ENCODE measurements around the gene ZNF319. TPM values are rescaled to one million over a fixed set of nuclear protein-coding genes. Genes with fewer than 3 reads are reported as not detected.

ZNF319 gene
- total RNA-seq, 1 donor from 2014 or later: 14.2 TPM

- peaks cover 3% of the 10 kb centered on the region for H3K36me3 Mint-ChIP-seq
- DNase-seq (ENCODE audit: extremely low spot score, unreplicated experiment): no peak
- H3K27ac Mint-ChIP-seq: no peak overlapping the region
- H3K4me1 Mint-ChIP-seq (ENCODE audit: unreplicated experiment): peaks cover 7% of the 10 kb centered on the region
- H3K4me3 Mint-ChIP-seq: no peak overlapping the region
- no peaks in the 10 kb centered on the region for H3K9me3 Mint-ChIP-seq
- H3K27me3 Mint-ChIP-seq: no peaks in the 10 kb centered on the region
- TF ChIP-seq CTCF (conservative IDR thresholded peaks at IDR 0.05): no peak
Observed at GRCh38 chr16:58034774-58035173, 34.3 kb upstream of the ZNF319 start.

GRCh38 chr16:58034128-58034685 is 33.7 kb upstream of the ZNF319 start:
- peaks cover 7% of the 10 kb centered on the region for H3K4me1 Mint-ChIP-seq (ENCODE audit: unreplicated experiment)
- TF ChIP-seq CTCF (conservative IDR thresholded peaks at IDR 0.05): no peak
- no peaks in the 10 kb centered on the region for H3K27me3 Mint-ChIP-seq
- no peak for DNase-seq (ENCODE audit: extremely low spot score, unreplicated experiment)
- H3K9me3 Mint-ChIP-seq: no peaks in the 10 kb centered on the region
- H3K36me3 Mint-ChIP-seq: no peaks in the 10 kb centered on the region
- no peak overlapping the region for H3K4me3 Mint-ChIP-seq
- no peak overlapping the region for H3K27ac Mint-ChIP-seq

- peaks cover 10% of the 10 kb centered on the region for H3K4me1 Mint-ChIP-seq (ENCODE audit: unreplicated experiment)
- DNase-seq (ENCODE audit: extremely low spot score, unreplicated experiment): no peak
- no peak overlapping the region for H3K4me3 Mint-ChIP-seq
- peaks cover 3% of the 10 kb centered on the region for H3K27me3 Mint-ChIP-seq
- TF ChIP-seq CTCF (conservative IDR thresholded peaks at IDR 0.05): no peak
- H3K36me3 Mint-ChIP-seq: no peaks in the 10 kb centered on the region
- H3K9me3 Mint-ChIP-seq: no peaks in the 10 kb centered on the region
- peak overlapping the region; percentile 70 for H3K27ac Mint-ChIP-seq
Observed at GRCh38 chr16:58032710-58033293, 32.3 kb upstream of the ZNF319 start.

- no peak for TF ChIP-seq CTCF (conservative IDR thresholded peaks at IDR 0.05)
- no peak for DNase-seq (ENCODE audit: extremely low spot score, unreplicated experiment)
- Mint-ChIP-seq H3K4me3 (no peak overlapping the region), H3K27ac (no peak overlapping the region), H3K9me3 (no peaks in the 10 kb centered on the region), H3K36me3 (no peaks in the 10 kb centered on the region), H3K4me1 (ENCODE audit: unreplicated experiment) (peaks cover 10% of the 10 kb centered on the region), H3K27me3 (peaks cover 3% of the 10 kb centered on the region)
Observed at GRCh38 chr16:58031016-58031800, 30.7 kb upstream of the ZNF319 start.

- H3K9me3 Mint-ChIP-seq: no peaks in the 10 kb centered on the region
- peaks cover 10% of the 10 kb centered on the region for H3K4me1 Mint-ChIP-seq (ENCODE audit: unreplicated experiment)
- TF ChIP-seq CTCF (conservative IDR thresholded peaks at IDR 0.05): no peak
- peaks cover 3% of the 10 kb centered on the region for H3K27me3 Mint-ChIP-seq
- no peak overlapping the region for H3K4me3 Mint-ChIP-seq
- no peak overlapping the region for H3K27ac Mint-ChIP-seq
- H3K36me3 Mint-ChIP-seq: no peaks in the 10 kb centered on the region
- DNase-seq (ENCODE audit: extremely low spot score, unreplicated experiment): no peak
Observed at GRCh38 chr16:58030136-58030840, 29.8 kb upstream of the ZNF319 start.
